8988T (cell line): ENCODE measurements around the gene HECTD4.
A peak's percentile ranks its signal among the peaks of the same experiment; 100 is the strongest.

Experiments
- DNase-seq: peaks from one replicate; pipeline ENCODE4 v3.0.0; 2011

HECTD4 gene

DNA sequence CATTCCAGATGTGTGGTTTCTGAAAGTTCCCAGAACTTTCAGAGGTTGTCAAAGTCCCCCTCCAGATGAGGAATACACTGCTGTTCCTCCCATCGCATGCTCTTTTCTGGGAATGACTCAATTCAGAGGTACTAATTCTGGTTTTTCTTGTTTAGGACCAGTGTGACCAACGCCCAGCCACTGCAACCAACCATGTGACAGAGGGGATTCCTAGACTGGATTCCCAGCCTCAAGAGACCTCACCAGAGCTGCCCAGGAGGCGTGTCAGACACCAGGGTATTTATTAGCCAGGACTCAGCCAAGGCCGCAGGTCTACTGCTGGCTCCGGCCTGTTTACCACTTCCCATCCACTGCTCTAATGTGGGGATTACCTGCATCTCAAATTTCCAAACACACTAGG lies 232.6 kb downstream of the HECTD4 start:
- no peak for DNase-seq

DNA sequence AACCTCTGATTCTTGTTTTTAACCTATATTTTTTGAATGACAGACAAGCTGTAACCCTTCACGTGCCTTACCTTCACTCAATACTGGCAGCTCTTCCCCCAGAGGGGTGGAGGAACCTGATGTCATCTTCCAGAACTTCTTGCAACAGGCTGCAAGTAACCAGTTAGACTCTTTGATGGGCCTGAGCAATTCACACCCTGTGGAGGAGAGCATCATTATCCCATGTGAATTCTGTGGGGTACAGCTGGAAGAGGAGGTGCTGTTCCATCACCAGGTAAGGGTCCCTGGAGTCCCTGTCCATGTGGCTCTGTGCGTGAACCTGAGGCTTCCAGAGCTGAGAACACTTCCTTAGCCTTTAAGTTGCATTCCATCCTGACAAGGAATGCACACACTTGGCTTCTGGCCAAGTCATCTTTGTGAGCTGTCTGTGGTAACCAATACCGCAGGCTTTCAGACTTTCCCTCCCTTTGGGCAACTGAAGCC lies 234.2 kb downstream of the HECTD4 start:
- DNase-seq, result no peak

DNA sequence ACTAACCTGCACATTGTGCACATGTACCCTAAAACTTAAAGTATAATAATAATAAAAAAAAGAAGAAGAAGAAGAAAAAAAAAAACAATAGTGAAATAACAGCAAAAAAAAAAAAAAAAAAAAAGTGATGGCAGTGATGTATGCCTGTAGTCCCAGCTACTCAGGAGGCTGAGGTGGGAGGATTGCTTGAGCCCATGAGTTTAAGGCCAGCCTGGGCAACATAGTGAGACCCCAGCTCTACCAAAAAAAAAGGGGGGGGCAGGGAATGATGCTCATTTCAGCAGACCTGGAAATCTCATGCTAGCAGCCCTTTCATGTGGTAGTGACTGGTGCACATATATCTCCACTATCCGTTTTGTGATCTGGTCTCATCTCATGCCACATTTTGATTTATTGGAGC lies 236.1 kb downstream of the HECTD4 start:
- DNase-seq, result no peak

DNA sequence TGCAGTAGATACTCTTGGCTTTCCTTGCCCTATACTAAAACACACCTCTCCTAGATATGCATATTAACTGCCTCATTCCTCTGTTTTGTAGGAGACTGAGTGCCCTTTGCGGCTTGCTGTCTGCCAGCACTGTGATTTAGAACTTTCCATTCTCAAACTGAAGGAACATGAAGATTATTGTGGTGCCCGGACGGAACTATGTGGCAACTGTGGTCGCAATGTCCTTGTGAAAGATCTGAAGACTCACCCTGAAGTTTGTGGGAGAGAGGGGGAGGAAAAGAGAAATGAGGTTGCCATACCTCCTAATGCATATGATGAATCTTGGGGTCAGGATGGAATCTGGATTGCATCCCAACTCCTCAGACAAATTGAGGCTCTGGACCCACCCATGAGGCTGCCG lies 241.5 kb downstream of the HECTD4 start:
- no peak for DNase-seq

DNA sequence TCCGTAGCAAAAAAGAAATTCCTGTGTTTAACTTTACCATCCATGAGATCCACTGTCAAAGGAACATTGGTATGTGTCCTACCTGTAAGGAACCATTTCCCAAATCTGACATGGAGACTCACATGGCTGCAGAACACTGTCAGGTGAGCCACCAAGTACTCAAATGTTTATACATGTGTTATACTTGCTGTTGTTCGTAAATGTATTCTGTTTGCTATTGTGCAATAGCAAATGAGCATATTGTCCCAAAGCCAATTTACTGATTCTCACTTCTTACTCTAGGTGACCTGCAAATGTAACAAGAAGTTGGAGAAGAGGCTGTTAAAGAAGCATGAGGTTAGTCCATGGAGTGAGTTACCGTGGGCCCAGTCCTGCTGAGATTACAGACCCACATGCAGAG lies 247.5 kb downstream of the HECTD4 start:
- DNase-seq, result no peak

DNA sequence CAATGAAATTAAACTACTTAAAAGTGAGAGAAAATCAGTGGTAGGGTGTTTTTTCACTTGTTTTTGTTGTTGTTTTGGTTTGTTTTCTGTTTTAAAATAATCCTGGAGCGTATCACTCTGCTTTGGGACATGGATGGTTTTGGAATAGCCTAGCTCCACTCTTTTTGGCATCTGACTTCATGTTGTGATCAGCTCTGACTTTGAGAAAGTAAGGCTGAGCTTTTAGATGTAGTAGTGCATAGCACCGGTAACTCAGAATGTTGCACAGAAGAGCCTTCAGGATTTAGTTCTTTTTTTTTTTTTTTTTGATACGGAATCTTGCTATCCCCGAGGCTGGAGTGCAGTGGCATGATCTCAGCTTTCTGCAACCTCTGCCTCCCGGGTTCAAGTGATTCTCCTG lies 248.8 kb downstream of the HECTD4 start:
- DNase-seq, result no peak

DNA sequence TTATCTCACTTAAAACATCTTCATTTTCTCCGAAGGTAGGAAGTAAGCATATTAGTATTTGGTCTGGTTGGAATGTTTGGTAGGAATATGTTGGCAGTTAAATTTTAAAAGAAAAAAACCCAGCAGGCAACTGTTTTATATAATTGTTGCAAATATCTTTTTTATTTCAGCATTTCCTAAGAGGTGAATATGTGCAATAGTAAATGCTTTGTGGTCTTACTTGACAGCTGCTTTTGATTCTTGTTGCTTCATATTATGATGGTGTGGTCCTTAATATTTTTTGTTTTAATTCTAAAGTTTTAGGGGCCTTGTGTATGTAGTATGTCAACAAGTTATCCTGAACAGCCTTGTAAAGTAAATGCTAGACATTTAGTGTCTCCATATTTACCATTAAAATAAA lies 250.5 kb downstream of the HECTD4 start:
- DNase-seq, result no peak

DNA sequence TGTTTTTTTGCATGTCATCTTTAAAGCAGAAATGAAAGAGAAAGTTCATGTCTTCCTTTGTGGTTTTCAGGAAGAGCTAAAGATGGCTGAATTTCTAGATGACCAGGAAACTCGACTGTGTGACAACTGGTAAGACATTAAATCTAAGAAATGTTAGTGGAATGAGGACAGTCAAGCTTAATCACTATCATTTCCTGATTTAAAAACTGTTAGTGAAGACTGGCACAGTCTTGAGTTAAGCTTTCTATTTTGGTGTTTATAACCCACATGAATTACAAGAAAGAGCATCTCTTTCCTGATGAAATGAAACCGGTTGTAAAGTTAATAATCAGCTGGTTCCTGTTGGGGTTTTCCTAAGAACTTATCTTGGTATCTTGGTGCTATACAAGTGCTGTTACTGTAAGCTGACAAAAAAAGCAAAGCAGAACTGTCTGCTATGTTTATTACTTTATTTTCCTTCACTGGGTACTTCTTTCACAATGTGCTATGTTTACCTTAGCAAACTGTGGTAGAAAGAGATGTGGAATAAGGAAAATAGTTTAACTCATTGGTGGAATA lies 251.7 kb downstream of the HECTD4 start:
- DNase-seq, result no peak

DNA sequence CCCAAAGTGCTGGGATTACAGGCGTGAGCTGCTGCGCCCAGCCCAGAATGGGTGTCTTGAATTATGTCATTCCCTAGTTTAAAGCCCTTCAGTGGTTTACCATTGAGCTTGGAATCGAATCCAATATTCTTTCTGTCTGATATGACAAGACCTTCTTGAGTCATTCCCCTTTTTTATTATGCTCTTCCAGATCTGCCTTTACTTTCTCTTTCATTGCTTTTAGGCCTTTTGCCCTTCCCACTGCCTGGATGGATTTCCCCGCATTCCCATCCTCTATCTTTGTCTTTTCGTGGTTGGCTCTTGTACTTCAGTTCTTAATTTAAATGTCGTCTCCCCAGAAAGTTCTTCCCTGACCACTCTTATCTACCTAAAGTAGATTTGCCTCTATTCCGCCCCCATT lies 255.3 kb downstream of the HECTD4 start:
- no peak for DNase-seq

DNA sequence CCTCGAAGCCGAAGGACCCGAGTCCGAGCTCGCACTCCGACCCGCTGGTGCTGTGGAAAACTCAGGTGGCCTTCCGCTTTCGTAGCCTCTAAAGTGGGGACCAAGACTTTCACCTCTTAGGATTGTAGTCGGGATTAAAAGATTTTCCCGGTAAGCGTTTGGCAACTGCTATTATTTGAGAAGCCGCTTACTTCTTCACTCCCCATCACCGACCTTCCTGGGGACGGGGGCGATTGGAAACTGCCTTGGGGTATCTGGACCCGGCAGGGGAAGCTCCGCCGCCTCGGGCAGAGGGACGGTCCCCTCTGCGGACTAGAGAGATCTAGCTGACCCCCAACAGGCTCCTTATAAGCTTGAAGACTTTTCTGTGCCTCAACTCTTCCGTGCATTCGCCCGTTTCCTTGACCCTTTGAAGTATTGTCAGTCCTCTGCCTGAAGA lies 256.2 kb downstream of the HECTD4 start:
- no peak for DNase-seq

DNA sequence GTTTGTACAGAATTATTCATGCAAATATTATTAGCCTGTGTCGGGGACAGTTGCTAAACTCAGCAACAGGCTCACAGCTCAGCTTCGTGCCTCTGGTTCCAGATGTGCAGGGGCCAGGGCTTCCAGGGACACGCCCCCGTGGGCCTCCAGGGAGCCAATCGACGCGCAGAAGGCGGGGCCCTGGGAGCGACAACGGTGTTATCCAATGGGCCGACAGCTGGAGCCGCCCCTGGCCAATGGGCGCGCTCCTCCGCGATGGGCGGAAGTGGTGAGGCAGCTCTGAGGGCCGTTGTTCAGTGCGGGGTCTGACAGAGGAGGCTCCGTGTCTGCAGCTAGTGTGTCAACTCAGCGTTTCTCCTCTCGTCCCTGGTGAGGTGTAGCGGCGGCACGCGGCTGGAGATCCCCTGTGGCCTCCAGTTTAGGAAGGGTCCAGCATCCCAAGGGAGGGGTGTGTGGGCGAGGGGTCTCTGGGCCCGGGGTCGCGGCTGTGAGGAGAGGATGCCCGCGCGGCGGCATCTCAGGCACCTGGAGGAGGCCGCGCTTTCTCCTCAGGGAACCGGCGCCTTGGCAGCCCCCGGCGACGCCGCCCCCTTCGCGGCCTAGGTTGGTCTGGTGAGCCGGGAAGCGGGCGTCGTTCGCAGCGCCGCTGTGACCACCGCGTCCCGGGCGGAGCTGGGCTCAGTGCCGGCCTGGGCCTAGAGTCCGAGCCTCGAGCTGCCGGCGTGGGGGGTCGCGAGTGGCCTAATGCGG lies 256.8 kb downstream of the HECTD4 start, which contains the start of gene TRAFD1:
Gene TRAFD1 (plus strand): TSS at position 311 of the 750 bp plus-strand sequence. CDS start 4,963 bp downstream, outside the sequence.
- DNase-seq, result peak; percentile 93

DNA sequence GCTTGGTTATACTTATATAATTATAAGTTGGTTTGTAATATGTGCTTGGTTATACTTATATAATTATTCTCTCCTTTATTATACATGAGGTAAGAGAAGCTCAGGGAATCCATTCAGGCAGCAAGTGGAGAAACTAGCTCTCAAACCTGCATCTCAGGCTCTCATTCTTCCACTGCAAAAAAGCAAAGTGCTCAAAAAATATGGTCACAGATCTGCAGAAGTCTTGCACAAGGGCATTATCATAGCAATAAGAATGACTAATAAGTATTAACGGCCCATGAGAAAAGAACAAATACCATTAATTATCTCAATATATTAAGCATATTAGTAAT lies 257.3 kb downstream of the HECTD4 start:
- DNase-seq, result no peak

DNA sequence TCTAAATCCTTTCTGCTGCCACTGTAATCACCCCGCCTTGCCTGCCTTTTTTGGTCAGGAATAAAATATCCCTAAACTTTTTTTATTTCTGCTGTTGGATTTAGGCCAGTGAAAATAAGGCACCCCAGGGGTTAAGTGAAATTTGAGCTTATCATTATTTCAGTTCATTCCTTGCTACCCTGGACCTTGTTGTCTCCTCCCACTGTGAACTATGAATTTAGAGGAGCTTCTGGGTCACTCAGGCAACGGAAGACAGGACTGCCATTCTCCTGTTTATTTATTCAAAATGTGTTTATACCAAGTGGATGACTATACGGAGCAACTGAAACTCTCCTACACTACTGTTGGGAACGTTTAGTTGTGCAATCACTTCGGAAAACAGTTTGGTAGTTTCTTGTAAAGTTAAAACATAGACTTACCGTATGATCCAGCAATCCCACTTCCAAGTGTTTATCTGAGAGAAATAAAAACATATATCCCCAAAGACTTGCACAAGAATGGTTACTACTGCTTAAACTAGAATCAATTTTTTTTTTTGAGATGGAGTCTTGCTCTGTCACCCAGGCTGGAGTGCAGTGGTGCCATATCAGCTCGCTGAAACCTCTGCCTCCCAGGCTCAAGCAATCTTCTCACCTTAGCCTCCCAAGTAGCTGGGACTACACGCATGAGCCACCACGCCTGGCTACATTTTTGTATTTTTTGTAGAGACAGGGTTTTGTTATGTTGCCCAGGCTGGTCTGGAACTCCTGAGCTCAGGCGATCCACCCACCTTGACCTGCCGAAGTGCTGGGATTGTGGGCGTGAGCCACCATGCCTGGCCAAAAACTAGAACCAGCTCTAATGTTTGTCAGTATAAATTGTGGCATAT lies 259.2 kb downstream of the HECTD4 start:
- DNase-seq, result no peak

DNA sequence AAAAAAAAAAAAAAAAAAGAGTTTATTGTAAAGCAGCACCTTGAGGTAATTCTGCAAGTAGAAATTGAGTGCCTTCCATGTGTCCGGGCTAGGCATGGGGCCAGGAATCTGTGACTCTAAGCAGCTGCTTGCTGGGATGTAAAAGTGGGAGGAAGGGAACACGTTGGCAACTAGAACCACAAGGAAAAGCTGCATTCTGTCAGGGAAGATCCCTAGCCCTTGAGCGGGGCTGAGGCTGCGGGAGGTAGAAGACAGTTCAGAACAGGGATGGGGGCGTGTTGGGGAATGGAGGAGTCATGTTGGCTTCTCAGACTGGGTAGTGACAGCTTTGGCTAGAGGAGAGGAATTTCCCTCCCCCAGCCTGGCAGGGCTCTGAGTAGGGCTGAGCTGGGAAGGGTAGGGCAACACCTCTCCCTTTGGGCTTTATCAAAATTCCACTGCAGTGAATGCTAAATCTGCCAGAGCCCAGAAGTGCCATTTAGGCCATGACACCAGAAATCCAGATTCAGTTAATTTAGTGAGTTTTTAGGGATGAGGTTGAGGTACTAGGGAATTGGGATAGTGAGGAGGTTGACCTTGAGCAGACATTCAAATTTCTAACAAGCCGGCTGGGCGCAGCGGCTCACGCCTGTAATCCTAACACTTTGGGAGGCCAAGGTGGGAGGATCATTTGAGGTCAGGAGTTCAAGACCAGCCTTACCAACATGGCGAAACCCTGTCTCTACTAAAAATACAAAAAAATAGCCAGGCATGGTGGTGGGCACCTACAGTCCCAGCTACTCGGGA lies 260.3 kb downstream of the HECTD4 start:
- DNase-seq, result no peak

DNA sequence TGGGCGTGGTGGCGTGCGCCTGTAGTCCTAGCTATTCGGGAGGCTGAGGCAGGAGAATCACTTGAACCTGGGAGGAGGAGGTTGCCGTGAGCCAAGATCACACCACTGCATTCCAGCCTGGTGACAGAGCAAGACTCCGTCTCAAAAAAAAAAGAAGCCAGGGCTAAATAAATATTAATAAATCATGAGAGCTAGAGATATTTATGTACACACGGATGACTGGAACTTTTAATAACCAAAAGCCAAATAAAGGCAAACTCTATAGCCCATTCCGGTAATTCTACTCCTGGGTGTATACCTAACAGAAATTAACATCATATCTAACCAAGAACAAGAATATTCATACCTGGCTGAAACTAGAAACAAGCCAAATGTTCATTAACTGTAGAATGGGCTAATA lies 264.5 kb downstream of the HECTD4 start:
- DNase-seq, result no peak

DNA sequence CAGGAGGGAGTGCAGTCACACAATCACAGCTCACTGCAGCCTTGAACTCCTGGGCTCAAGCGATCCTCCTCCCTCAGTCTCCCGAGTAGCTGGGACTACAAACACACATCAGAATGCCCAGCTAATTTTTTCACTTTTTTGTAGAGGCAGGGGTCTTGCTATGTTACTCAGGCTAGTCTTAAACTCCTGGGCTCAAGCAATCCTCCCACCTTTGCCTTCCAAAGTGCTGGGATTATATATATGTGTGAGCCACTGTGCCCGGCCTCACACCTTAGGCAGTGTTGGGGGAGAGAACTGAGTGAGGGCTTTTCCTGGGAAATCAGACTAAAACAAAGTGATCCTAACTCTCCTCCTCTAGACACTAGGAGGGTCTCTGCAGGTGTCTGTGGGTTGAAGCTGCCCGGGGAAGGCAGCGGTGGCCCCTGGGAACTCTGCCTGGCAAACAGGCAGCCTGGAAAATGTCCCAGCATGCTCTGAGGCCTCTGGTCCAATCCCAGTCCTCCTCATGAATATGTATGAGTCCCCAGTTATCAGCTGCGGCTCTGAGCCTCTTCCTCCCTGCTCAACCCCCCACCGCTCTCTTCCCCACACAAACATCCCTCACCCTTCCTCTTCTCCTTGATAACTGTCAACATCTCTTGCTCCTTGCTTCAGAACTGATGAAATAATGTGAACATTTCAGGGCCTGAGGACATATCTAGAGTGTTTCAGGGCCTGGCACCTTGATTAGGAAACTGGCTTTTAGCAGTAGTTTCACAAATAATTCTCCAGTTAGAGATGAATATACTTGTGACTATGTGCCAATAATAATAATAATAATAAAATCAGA lies 265.8 kb downstream of the HECTD4 start:
- DNase-seq, result no peak

DNA sequence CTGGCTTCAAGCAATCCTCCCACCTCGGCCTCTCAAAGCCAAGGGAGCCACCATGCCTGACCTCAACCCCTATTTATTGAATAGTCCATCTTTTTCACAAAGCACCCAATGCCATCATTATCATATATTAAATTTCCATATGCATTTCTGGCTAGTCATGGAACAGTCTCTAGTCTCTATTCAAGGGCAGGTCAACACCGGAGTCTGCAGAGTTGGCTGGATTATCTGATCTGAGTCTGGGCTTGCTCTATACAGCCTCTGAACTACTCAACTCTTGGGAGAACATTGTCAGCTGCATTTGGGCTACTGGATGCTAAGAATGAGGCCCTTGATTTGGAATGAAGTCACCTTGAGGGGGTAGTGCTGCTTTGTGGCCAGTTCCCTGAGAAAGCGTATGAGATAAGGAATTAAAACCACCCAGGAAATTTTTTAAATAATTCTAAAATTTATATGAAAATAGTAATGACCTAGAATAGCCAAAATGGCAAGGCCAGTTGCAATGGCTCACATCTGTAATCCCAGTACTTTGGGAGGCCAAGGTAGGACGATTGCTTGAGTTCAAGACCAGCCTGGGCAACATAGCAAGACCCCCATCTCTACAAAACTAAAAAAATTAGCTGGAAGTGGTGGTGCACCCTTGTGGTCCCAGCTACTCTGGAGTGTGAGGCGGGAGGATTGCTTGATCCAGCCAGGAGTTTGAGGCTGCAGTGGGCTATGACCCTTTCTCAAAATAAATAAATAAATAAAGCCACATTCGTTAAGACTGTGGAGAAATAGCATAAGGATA lies 266.8 kb downstream of the HECTD4 start:
- DNase-seq, result no peak

DNA sequence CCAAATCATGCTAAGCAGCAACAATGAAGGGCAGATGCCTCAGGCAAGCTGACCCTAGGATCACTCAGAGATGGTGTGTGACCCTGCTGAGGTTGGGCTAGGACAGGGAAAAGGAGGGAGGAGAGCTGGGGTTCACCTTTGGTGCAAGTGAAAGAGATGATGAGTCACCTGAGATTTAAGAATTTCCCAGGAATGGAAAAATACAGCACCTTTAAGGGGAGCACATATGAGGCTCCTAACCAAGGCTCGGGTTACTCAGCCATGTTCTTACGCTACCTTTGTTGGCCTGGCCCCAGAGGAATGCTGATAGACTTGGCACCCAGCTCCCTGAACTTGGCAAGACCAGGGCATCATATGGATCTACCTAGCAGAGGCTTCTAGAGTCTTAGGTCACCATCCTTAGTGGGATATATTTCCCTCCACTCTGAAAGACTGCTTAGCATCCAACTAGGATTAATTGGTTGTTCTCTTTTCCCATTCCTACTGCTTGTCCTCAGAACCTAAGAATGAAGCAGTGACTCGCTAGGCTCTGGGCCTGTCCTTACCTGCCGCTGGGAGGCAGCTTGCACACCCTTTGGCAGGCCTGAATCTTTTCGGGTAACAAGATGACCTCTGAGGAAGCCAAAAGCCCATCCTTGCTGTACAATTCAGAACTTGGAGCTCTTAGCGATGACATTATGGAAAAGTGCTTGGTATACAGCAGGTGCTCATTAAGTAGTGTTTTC lies 269.7 kb downstream of the HECTD4 start:
- DNase-seq, result no peak

DNA sequence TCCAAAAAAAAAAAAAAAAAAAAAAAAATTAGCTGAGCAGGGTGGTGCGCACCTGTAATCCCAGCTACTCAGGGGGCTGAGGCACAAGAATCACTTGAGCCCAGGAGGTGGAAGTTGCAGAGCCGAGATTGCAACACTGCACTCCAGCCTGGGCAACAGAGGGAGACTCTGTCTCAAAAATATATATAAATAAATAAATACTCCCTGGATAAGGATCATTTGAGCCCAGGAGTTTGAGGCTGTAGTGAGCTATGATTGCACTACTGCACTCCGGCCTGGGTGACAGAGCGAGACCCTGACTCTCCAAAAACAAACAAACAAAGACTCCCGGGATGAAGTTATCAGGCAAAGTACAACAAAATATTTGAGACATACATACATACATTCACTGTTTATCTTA lies 270.3 kb downstream of the HECTD4 start:
- DNase-seq, result no peak
